HG03139 (cell line): ENCODE measurements around the gene KRT6A.

Experiments used
- ATAC-seq: cut with Tn5 transposase; IDR thresholded peaks from one replicate; pipeline ENCODE4 v1.9.1; 2021; ENCODE audit not compliant: unreplicated experiment

KRT6A gene

GRCh38 chr12:52524898-52525591 is 32.0 kb upstream of the KRT6A start:
- no peak for ATAC-seq

DNA sequence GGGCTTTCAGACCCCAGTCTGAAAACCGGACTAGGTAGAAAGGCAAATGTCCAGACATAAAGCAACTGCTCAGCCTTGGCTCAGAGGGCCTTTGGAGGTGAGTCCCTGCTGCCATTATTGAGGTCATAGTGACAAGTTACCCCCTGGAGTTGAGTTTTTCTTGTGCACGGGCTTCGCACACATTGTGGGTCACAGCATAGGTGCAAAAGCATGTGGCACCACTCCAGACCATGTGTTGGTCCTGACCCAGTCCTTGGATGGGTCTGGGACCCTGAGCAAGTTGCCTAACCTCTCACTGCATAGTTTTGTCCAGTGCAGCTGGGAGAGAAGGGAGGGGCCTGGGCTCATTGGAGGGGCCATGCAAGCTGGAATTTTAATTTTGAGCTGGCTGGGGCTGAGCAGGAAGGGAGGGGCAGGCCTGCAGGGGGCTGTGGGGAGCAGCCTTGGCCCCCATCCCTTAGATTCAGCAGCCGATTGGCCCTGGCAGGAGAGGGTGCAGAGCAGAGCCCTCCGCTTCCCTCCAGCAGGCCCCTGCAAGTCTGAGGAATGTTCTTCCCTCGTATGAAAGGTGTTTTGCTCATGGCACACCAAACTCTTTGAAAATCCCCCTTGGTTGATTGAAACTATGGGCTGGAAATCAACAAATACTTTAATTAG is 31.3 kb upstream of the KRT6A start:
- ATAC-seq: no peak

DNA sequence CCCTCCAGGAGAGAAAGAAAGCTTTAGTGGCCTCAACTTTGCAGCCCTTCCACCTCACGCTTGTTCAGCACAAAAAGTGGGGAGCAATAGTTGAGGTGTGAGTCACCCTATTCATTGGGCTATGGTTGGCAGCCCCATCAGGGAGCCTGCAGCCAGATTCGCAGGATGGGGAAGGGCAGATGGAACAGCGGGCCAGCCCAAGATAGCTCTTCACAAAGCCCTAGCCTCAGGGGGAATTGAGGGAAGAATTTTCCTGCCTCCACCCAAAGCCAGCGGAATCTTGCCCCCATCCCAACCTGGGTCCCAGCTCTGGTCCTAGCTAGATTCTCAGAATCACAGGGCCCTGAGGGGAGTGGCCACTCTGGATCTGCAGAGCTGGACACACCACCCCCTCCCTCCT is 30.8 kb upstream of the KRT6A start:
- no peak for ATAC-seq

GRCh38 chr12:52522346-52523011 is 29.4 kb upstream of the KRT6A start:
- no peak for ATAC-seq

GRCh38 chr12:52521568-52522266 is 28.7 kb upstream of the KRT6A start:
- no peak for ATAC-seq

DNA sequence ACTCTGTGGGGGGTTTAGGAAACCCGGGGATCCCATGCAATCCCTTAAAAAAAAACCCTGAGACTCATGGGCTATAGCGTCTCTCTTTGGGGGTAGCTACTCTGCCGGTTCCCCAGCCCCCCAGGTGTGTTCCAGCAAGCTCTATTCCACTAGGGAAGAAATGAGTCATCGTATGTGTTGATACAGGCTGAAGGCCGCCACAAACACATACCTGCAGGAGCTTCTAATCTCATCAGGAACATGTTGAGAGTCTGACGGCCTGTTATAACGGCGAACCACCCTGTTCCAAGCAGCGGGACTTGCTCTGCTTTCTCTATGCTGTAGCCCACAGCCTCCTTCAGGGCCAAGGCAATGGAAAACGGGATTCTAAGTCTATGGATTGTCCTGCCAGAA is 28.1 kb upstream of the KRT6A start:
- ATAC-seq: no peak

DNA sequence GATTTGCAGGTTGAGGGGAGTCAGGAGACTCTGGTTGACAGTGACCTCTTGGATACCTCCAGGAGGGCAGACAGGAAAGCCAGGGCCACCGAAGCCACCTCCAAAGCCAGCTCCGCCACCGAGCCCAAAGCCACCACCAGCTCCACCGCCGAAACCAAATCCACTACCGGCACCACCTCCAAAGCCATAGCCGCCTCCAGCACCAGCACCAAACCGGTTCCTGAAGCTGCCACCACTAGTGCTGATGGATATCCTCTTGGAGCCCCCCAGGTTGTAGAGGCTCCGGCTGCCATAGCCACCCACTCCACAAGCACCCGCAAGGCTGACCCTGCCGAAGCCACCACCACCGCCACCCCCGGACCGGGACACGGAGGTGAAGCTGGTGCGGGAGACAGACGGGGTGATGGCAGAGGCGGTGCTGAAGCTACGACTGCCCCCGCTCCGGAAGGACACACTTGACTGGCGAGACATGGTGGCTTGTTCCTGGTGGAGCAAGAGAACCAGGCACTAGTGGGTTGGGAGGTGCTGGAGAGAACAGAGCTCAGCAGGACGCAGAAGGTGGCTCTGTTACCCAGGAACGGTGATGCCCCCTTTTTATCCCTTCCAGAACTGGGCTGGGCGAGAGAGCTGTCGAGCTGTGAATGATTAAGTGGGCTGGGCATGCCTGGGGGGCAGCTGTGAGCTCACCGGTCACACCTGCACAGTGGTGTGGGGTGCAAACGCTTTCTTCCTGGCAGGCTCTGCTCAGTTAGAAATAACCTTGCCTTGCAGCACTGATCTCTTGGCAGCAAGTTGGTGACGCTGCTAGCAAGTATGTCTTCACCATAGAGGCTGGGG is 27.0 kb upstream of the KRT6A start, which contains the start of gene KRT5:
Gene KRT5 (minus strand): TSS at position 569 of the 837 bp plus-strand sequence. CDS start 98 bp downstream, at position 471.
- no peak for ATAC-seq

- ATAC-seq: no peak
These were observed 26.3 kb upstream of the KRT6A start for GRCh38 chr12:52519387-52519703.

- no peak for ATAC-seq
These were observed 25.7 kb upstream of the KRT6A start for GRCh38 chr12:52518574-52519386.

DNA sequence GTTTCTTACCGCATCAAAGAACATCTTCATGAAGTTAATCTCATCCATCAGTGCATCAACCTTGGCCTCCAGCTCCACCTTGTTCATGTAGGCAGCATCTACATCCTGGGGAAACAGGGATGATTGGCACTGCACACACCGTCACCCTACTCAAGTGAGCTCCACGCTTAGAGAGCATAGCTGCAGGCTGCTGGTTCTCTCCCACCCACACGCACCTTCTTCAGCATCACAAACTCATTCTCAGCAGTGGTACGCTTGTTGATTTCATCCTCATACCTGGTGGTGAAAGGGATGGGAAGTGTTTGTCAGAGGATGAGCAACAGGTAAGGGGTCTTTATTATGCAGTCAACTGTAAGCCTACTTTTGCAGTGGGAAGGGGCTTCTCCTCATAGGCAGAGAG is 24.8 kb upstream of the KRT6A start:
- ATAC-seq: no peak

DNA sequence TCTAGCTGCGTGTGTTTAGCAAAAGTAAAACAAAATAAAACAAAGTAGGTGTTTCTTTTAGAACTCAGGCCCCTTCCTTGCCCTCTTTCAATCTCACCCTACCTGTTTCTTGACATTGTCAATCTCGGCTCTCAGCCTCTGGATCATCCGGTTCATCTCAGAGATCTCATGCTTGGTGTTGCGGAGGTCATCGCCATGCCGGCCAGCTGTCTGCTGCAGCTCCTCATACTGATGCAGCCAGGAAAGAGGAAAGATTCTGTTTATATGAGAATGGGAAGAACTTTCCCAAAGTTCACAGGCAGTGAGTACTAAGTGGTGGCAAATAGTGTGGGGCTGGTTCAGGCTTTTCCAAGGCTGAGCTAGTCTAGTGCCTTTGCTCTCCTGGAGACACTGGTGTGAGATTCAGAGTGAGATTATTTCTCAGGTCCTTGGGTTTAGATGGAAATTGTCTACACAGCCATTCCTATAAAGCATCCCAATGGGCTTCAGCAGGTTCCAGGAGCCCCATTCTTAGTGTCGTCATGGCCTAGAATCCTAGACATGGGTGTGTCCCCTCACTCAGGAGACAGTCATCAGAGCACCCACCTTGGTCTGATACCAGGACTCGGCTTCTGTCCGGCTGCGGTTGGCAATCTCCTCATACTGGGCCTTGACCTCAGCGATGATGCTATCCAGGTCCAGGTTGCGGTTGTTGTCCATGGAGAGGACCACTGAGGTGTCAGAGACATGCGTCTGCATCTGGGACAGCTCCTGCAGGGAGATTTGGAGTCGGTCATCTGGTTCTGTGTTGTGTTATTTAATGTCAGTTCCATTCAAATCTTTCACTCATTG is 24.2 kb upstream of the KRT6A start:
- ATAC-seq: no peak

GRCh38 chr12:52515927-52516831 is 23.1 kb upstream of the KRT6A start:
- ATAC-seq: no peak

DNA sequence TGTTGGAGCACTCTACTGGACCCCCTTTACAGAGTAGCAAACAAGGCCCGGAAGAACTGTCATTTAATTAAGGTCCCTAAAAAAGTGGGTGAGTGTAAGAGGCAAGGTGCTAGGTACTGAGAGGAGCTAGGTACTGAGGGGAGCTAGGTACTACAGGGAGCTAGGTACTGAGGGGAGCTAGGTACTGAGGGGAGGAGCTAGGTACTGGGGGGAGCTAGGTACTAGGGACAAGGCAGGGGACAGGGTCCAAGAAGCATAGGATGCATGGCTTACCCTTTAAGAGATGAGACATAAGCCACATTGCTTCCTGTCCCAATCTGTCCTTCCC is 22.2 kb upstream of the KRT6A start:
- no peak for ATAC-seq

DNA sequence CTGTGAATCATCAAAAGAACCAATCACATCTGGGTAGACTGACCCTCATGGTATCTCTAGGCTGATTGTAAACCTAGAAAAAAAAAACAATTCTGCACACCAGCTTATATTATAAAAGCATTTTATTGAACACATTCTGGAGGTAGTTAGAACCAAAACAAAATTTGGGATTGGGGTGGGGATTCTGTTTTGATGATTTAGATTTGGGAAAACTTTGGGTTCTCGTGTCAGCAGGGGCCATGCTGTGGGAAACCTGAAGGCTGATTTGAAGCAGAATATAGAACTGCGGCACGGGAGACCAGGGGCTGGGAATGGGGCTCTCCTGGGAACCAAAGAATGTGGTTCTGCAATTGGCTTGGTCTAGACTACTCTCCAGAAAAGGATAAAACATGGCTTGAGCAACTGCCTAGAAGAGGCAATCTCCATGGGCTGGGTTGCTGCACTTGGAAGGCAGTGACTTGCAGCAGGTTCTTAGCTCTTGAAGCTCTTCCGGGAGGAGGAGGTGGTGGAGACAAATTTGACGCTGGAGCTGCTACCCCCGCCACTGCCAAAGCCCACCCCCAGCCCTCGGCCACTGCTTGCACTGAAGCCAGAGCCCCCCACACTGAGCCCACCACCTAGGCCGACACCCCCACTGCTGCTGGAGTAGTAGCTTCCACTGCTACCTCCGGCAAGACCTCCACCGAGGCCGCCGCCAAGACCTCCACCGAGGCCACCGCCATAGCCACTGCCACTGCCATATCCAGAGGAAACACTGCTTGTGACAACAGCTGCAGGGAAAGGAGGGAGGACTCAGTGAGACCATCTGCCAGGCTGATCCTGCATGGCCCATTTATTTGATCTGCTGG is 21.6 kb upstream of the KRT6A start:
- no peak for ATAC-seq

DNA sequence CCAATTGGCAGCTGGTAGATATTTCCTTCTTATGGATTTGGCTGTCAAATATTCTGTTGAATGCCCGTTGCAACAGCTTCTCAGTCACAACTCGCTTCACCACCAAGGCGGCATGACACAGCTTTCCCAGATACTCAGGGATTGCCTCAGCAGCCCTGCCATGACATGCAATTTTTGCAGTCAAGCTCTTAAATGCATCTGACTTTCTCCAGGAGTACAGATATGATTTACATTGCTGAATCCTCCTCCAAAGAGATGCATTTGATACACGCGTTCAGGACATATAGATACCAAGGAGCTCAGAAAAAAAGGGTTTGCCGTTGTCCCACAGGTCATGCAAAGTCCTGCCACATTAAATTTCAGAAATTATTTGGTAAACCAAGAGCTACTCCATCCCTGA is 20.7 kb upstream of the KRT6A start:
- ATAC-seq: no peak

DNA sequence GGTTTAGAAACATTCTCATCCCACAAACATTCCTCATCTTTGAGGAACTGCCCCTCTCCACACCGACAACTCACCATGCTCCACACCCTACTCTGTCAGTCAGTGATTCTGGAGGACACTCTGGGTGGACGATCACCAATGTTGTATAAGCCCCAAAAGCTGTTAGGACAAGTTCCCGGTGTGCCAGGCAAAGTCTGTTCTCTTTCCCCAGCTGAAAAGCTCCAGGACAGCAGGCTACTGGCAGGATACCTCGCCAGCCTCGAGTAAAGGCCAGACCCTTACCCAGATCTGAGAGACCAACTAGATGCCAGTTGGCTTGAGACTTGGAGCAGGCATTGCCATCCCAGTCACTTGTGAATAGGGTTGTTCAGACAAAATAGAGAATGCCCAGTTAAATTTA is 15.2 kb upstream of the KRT6A start:
- no peak for ATAC-seq
